ENCODE results near the gene CYTH4.
"Not testable (repeated sequence)": the region's sequence is repeated elsewhere in the genome, so short reads cannot be mapped to it uniquely, and the experiment has no call there.

The CYTH4 gene

GRCh38 chr22:37249986-37250385 lies 32.3 kb upstream of the CYTH4 start:
- DNase-seq (ENCODE audit: low read depth): no peak

GRCh38 chr22:37251836-37252235 lies 30.5 kb upstream of the CYTH4 start:
- not testable (repeated sequence) for DNase-seq (ENCODE audit: low read depth)

DNA sequence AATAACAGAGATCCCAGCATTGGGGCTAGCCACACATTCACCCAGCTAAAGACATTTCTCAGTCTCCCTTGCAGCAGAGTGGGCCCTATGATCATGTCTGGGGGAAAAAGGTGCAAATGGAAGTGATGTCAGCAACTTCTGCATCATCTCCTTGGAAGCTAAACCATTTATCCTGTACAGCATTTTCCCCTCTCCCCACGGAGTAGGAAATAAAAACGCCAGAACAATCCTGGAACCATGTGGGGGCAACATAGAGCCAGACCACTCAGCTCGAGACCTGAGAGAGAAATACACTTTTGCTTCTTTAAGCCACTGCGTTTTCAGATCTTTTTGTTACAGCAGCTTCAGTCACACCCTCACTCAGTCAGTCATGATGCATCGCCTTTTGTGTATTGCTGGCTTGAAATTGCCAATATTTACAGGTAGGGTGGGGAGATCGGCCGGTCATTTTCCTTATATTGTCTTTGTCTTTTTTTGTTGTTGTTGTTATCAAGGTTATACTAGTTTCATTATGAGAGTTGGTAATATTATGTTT lies 29.1 kb upstream of the CYTH4 start:
- no peak for DNase-seq (ENCODE audit: low read depth)

DNA sequence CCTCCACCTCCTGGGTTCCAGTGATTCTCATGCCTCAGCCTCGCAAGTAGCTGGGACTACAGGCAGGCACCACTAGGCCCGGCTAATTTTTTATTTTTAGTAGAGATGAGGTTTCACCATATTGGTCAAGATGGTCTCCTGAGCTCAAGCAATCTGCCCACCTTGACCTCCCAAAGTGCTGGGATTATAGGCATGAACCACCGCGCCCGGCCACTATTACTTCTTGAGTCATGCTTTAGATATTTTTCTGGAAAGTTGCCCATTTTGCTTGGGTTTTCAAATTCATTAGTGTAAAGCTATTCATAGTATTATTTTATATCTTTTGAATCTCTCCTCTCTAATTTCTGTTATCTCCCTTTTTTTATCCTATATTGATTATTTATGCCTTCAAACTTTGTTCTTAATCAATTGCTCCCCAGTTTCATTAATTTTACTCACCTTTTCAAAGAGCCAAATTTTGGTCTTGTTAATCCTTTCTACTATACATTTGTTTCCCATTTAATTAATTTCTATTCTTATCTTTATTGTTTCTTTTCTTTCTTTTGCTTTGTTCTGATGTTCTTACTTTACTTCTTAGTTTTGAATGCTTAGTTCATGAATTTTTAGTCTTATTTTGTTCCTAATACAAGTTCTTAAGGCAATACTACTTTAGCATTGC lies 28.0 kb upstream of the CYTH4 start:
- DNase-seq (ENCODE audit: low read depth): no peak

GRCh38 chr22:37254867-37255233 lies 27.5 kb upstream of the CYTH4 start:
- DNase-seq (ENCODE audit: low read depth): no peak

GRCh38 chr22:37255558-37256006 lies 26.7 kb upstream of the CYTH4 start:
- DNase-seq (ENCODE audit: low read depth): no peak

DNA sequence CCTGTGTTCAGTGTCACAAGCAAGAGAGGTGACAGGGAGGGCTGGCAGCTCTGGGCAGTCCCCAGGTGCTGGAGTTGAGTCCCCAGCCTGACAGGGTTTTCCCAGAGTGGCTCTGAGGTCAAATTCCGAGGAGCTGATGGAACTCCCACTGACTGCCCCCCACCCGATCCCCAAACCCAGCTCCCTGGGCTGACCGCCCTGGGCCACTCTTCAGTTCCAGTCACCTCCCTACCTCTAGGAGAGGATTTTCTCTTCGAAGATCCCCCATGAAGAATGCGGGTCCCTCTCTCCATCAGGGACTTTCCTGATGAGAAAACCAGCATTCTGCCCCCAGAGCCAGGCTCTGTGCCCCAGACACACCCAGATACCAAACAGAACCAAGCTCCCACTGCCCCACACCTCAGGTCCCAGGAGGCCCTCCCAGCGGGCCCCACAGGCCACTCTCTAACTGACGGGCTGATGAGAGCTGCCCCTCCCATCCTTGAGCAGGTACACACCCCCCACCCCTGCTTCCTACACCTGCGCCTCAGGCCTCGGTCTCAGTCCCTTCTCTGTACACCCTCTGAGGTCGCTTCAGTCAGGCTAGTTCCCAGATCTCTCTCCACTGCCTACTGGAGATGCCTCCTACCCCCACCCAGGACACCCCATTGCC lies 26.1 kb upstream of the CYTH4 start:
- no peak for DNase-seq (ENCODE audit: low read depth)

DNA sequence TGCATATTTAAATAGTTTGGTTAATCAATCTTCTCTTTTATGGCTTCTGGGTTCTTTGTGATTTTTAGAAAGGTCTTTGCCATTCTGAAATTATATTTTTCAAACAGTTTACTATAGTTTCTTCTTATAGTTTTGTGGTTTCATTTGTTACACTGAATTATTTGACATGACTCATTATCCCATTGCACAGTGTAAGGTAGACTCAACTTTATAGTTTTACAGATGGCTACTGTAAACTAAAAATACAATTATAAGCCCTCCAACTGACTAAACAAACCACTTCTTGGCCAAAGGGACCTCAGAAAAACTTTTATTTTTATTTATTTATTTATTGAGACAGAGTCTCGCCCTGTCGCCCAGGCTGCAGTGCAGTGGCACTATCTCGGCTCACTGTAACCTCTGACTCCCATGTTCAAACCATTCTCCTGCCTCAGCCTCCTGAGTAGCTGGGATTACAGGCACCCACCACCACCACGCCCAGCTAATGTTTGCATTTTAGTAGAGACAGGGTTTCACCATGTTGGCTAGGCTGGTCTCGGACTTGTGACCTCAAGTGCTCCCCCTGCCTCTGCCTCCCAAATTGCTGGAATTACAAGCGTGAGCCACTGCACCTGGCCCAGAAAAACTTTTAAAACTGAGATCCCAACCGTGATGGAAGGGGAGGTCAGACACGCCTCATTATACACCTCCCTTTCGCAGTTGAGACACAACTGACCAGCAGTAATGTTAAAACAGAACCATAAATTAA lies 24.1 kb upstream of the CYTH4 start:
- DNase-seq (ENCODE audit: low read depth): no peak

- DNase-seq (ENCODE audit: low read depth): no peak
Measured at GRCh38 chr22:37258753-37259401, 23.4 kb upstream of the CYTH4 start.

- no peak for DNase-seq (ENCODE audit: low read depth)
Measured at GRCh38 chr22:37259540-37260029, 22.7 kb upstream of the CYTH4 start.

GRCh38 chr22:37260155-37260795 lies 22.0 kb upstream of the CYTH4 start:
- no peak for DNase-seq (ENCODE audit: low read depth)

GRCh38 chr22:37260901-37261336 lies 21.4 kb upstream of the CYTH4 start:
- DNase-seq (ENCODE audit: low read depth): peak; percentile 34

- no peak for DNase-seq (ENCODE audit: low read depth)
Measured at GRCh38 chr22:37262346-37262745, 20.0 kb upstream of the CYTH4 start.

GRCh38 chr22:37263966-37264887 lies 18.1 kb upstream of the CYTH4 start:
- no peak for DNase-seq (ENCODE audit: low read depth)

GRCh38 chr22:37266581-37267134 lies 15.7 kb upstream of the CYTH4 start:
- no peak for DNase-seq (ENCODE audit: low read depth)

GRCh38 chr22:37267135-37267587 lies 15.1 kb upstream of the CYTH4 start:
- DNase-seq (ENCODE audit: low read depth): peak; percentile 65

- no peak for DNase-seq (ENCODE audit: low read depth)
Measured at GRCh38 chr22:37267661-37268413, 14.5 kb upstream of the CYTH4 start.

DNA sequence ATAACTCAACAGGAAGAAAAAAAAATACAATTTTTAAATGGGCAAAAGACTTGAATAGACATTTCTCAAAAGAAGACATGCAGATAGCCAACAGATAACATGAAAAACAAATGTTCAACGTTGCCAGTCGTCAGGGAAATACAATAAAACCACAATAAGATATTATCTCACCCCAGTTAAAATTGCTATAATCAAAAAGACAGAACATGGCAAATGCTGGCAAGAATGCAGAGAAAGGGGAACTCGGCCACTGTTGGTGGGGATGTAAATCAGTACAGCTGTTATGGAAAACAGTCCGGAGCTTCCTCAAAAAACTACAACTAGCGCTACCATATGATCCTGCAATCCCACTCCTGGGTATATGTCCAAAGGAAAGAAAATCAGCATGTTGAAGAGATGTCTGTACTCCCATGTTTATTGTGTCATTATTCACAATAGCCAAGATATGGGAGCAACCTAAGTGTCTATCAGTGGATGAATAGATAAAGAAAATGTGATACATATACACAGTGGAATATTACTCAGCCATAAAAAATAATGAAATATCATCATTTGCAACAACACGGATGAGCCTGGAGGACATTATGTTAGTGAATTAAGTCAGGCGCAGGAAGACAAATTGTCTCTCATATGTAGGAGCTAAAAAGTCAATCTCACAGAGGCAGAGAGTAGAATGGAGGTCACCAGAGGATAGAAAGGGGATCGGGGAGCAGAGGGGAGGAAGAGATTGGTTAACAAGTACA lies 12.2 kb upstream of the CYTH4 start:
- no peak for DNase-seq (ENCODE audit: low read depth)

Data from activated T-helper 9 cell treated with anti-CD3 and anti-CD28 coated beads, Interleukin-2, amount 50 U/mL, for 16 hours (primary cell).